GM19351 (cell line): ENCODE data around the gene YPEL2.
"Not testable (repeated sequence)": the region's sequence is repeated elsewhere in the genome, so short reads cannot be mapped to it uniquely, and the experiment has no call there.

ENCODE experiments used
- ATAC-seq: cut with Tn5 transposase; IDR thresholded peaks from one replicate; pipeline ENCODE4 v1.9.1; 2021; ENCODE audit warnings: mild to moderate bottlenecking, moderate library complexity; ENCODE audit not compliant: unreplicated experiment

The YPEL2 gene

GRCh38 chr17:59374612-59375011 is 43.2 kb downstream of the YPEL2 start:
- no peak for ATAC-seq

DNA sequence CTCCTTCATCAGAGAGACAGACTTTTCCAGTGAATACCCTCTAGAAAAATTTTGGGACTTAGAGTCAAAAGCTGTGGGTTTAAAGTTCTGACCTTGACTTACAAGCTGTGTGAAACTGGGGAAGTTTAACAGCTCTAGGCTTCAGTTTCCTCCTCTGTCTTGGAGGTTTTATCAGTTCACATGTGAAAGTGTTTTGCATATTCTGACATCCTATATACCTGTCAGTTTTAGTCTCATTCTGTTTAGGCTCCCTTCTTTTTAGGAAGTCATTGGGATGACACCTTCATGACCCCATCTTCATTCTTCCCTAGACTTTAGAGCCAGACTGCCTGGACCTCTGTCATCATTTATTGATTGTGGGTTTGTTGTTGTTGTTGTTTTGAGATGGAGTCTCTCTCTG is 44.4 kb downstream of the YPEL2 start:
- ATAC-seq = peak; percentile 64

DNA sequence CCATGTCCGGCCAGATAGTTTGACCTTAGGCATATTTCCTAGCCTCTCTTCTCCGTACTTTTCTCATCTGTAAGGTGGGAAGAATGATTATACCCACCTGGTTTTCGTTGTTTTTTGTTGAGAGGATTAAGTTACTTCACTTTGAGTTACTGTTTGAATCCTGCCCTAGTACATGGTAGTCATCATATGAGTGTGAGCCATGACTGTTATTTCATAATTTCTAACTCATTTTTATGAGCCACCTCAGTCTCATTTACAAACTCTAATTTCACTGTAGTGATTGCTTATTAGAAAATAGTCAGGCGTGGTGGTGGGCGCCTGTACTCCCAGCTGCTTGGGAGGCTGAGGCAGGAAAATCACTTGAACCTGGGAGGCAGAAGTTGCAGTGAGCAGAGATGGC is 45.1 kb downstream of the YPEL2 start:
- ATAC-seq = no peak

- no peak for ATAC-seq
Measured at GRCh38 chr17:59377410-59377809, 46.0 kb downstream of the YPEL2 start.

- no peak for ATAC-seq
Measured at GRCh38 chr17:59378675-59379074, 47.2 kb downstream of the YPEL2 start.

- ATAC-seq = no peak
Measured at GRCh38 chr17:59380474-59380873, 49.0 kb downstream of the YPEL2 start.

GRCh38 chr17:59381716-59382570 is 50.5 kb downstream of the YPEL2 start:
- no peak for ATAC-seq

GRCh38 chr17:59383893-59384292 is 52.4 kb downstream of the YPEL2 start:
- no peak for ATAC-seq

GRCh38 chr17:59387351-59388068 is 56.1 kb downstream of the YPEL2 start:
- no peak for ATAC-seq

- ATAC-seq = no peak
Measured at GRCh38 chr17:59388069-59388556, 56.7 kb downstream of the YPEL2 start.

GRCh38 chr17:59389066-59389465 is 57.6 kb downstream of the YPEL2 start:
- ATAC-seq = no peak

DNA sequence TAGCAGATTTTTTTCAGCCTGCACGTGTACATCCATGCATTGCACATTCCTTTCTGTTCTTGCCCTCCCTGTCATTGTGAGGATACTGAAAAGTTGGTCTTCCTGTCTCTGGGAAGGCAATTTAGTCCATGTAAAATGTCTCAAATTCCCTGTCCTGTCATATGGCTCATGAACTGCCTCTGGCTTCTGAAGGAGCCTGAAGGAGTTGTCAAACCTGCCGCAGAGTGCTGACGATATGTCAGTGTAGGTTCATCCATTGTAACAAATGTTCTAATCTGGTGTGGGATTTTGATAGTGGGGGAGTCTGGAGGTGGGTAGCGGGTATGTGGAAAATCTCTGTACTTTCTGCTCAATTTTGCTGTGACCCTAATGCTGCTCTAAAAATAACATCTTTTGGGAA is 59.6 kb downstream of the YPEL2 start:
- no peak for ATAC-seq

DNA sequence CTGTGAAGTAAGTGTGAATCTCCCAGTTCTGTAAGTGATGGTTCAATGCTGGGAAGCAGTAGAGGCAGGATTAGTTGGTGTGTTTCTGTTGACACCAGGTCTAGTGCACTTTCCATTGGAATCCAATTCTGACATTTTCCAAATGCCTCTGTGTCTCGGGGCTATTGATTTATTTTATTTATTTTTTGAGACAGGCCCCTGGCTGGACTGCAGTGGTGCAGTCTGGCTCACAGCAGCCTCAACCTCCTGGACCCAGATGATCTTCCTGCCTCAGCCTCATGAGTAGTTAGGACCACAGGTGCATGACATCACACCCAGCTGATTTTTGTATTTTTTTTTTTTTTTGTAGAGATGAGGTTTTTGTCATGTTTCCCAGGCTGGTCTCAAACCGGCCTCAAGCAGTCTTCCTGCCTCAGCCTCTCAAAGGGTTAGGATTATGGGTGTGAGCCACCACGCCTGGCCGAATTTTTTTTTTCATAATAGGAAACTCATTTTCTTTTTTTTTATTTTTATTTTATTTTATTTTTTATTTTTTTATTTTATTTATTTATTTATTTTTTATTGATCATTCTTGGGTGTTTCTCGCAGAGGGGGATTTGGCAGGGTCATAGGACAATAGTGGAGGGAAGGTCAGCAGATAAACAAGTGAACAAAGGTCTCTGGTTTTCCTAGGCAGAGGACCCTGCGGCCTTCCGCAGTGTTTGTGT is 61.7 kb downstream of the YPEL2 start:
- no peak for ATAC-seq

- not testable (repeated sequence) for ATAC-seq
Measured at GRCh38 chr17:59393742-59394410, 62.4 kb downstream of the YPEL2 start.

GRCh38 chr17:59396134-59396826 is 64.8 kb downstream of the YPEL2 start:
- no peak for ATAC-seq

- no peak for ATAC-seq
Measured at GRCh38 chr17:59397316-59398073, 66.0 kb downstream of the YPEL2 start.

DNA sequence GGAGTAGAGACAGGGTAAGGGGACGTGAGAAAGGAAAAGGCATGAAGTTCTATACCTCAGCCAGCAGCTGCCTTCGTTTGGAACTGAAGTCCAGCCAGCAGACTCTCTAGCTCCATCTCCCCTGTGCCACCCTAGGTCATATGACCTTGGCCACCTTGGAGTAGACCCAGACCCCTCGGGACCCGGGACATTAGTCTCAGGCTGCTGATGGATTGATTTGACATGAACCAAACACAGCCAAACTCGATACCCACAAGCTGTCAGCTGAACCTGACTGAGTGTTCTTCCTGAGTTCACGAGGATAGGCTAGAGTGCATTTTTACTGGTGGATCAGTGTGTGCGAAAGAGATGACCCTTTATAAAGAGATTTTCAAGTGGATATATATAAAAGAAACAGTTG is 68.5 kb downstream of the YPEL2 start:
- no peak for ATAC-seq

GRCh38 chr17:59400858-59401257 is 69.4 kb downstream of the YPEL2 start:
- ATAC-seq = no peak

DNA sequence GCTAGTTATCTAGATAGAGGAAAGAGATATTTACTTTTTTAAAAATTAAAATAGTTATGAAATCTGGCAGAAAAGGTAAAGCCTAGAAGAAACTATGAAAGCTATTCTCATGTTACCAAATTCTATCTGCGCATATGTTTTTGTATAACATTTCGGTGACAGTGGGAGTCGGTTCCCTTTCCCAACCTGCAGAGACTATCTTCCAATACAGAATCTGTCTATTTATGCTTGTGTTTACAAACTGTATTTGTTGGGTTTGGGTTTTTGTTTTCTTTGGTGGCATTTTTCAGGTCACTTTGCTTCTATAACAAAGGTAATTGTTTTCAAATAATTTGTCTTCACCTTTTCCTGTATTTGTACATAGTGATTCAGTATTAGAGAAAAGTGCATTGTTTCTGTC is 69.8 kb downstream of the YPEL2 start:
- ATAC-seq = no peak

GRCh38 chr17:59401725-59402124 is 70.3 kb downstream of the YPEL2 start:
- no peak for ATAC-seq
